Ishikawa (cell line): ENCODE data around the gene PODXL2.

Source experiments
- CEBPB ChIP-seq: IDR thresholded peaks from 2 replicates; pipeline ENCODE4 v1.6.1; 2012
- CREB1 ChIP-seq: IDR thresholded peaks from 2 replicates; pipeline ENCODE4 v1.6.1; 2012; ENCODE audit warnings: low read depth
- EGR1 ChIP-seq: IDR thresholded peaks from 2 replicates; pipeline ENCODE4 v1.6.1; 2012
- EP300 ChIP-seq: IDR thresholded peaks from 2 replicates; pipeline ENCODE4 v1.6.1; 2012; ENCODE audit warnings: borderline replicate concordance
- FOXM1 ChIP-seq: IDR thresholded peaks from 2 replicates; pipeline ENCODE4 v1.6.1; 2012; ENCODE audit warnings: low read depth, borderline replicate concordance
- NFIC ChIP-seq: IDR thresholded peaks from 2 replicates; pipeline ENCODE4 v1.6.1; 2012
- RAD21 ChIP-seq: IDR thresholded peaks from 2 replicates; pipeline ENCODE4 v1.6.1; 2012; ENCODE audit warnings: low read depth
- TAF1 ChIP-seq: IDR thresholded peaks from 2 replicates; pipeline ENCODE4 v1.6.1; 2012; ENCODE audit warnings: low read depth, mild to moderate bottlenecking
- TCF12 ChIP-seq: IDR thresholded peaks from 2 replicates; pipeline ENCODE4 v1.6.1; 2012; ENCODE audit warnings: low read depth
- TEAD4 ChIP-seq: IDR thresholded peaks from 2 replicates; pipeline ENCODE4 v1.6.1; 2012
- YY1 ChIP-seq: IDR thresholded peaks from 2 replicates; pipeline ENCODE4 v1.6.1; 2012; ENCODE audit warnings: low read depth
- ZBTB7A ChIP-seq: IDR thresholded peaks from 2 replicates; pipeline ENCODE4 v1.6.1; 2012; ENCODE audit warnings: low read depth
- TF ChIP-seq, protein P1 (sequence below): IDR thresholded peaks from 2 replicates; pipeline ENCODE4 v1.6.1; 2012; ENCODE audit warnings: low read depth, mild to moderate bottlenecking
- TF ChIP-seq, protein P2 (sequence below): IDR thresholded peaks from 2 replicates; pipeline ENCODE4 v1.6.1; 2012
- TF ChIP-seq, protein P3 (sequence below): IDR thresholded peaks from 2 replicates; pipeline ENCODE4 v1.6.1; 2012

PODXL2 gene

DNA sequence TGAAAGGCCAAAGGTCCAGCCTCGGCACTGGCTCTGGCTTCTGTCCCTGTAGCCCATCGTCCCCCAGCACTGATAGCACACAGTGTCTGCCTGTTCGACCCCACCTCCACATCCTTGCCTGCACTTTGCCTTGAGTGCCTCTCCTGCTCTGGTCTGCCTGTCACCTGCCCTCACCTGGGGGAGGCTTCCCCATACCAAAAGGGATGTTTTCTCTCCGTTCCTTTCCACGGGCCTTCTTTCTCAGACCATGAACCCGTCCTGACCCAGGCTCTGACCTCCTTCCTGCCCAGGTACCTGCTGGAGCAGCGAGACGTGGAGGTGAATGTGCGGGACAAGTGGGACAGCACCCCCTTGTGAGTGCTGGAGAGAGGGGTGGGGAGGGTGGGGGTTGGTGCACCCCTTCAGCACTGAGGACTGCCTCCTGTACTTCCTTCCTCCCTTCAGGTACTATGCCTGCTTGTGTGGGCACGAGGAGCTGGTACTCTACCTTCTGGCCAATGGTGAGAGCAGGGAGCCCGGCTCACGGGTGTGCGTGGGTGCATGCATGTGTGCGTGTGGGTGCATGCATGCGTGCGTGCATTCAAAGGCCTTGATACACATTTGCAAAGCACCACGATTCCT lies 45.2 kb downstream of the PODXL2 start:
- TF ChIP-seq, protein P1, sequence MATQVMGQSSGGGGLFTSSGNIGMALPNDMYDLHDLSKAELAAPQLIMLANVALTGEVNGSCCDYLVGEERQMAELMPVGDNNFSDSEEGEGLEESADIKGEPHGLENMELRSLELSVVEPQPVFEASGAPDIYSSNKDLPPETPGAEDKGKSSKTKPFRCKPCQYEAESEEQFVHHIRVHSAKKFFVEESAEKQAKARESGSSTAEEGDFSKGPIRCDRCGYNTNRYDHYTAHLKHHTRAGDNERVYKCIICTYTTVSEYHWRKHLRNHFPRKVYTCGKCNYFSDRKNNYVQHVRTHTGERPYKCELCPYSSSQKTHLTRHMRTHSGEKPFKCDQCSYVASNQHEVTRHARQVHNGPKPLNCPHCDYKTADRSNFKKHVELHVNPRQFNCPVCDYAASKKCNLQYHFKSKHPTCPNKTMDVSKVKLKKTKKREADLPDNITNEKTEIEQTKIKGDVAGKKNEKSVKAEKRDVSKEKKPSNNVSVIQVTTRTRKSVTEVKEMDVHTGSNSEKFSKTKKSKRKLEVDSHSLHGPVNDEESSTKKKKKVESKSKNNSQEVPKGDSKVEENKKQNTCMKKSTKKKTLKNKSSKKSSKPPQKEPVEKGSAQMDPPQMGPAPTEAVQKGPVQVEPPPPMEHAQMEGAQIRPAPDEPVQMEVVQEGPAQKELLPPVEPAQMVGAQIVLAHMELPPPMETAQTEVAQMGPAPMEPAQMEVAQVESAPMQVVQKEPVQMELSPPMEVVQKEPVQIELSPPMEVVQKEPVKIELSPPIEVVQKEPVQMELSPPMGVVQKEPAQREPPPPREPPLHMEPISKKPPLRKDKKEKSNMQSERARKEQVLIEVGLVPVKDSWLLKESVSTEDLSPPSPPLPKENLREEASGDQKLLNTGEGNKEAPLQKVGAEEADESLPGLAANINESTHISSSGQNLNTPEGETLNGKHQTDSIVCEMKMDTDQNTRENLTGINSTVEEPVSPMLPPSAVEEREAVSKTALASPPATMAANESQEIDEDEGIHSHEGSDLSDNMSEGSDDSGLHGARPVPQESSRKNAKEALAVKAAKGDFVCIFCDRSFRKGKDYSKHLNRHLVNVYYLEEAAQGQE, result no peak
- TF ChIP-seq, protein P2, sequence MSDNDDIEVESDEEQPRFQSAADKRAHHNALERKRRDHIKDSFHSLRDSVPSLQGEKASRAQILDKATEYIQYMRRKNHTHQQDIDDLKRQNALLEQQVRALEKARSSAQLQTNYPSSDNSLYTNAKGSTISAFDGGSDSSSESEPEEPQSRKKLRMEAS, result no peak
- TF ChIP-seq ZBTB7A (no peak), CREB1 (no peak), NFIC (no peak), RAD21 (no peak), TAF1 (no peak), TEAD4 (no peak)

DNA sequence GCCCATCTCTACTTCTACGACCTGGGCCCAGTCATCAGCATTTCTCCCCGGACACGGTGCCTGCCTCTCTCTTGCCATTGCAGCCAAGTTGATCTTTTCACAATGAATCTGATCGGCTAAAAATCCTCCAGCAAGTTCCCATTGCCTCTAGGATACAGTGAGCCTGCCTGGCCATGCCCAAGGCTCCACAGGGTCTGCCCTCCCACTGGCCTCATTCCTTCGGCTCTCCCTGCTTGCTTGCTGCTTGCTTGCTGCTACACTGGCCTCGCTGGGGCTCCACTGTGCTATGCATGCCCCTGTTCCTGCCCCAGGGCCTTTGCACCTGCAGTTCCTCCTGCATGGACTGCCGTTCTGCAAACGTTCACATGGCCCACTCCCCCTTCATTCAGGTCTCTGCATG lies 45.8 kb downstream of the PODXL2 start:
- TF ChIP-seq EP300 (no peak), EGR1 (no peak), TAF1 (no peak), ZBTB7A (no peak), FOXM1 (no peak)

DNA sequence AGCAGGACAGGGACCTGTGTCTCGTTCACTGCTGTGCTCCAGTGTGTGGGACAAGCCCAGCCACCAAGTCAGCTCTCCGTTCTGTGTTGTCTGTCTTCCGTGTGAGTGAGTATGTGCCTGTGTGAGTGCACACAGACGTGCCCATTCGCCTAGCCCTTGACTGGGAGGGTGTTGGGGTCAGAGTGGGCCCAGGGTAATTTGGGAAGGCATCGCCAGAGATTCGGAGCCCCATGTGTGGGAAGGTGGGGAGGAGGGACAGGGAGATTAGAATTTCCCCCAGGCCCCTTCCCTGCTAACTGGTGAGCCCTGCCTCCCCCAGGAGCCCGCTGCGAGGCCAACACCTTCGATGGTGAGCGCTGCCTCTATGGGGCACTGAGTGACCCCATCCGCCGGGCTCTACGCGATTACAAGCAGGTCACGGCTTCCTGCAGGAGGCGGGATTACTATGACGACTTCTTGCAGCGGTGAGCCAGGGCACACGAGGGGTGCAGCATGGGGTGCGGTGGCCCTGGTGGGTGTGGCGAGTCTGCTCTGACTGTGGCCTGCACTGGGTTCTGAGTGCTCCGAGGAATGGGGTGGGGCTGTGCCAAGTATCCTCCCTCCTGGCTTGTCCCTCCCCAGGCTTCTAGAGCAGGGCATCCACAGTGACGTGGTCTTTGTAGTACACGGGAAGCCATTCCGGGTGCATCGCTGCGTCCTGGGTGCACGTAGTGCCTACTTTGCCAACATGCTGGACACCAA lies 46.8 kb downstream of the PODXL2 start:
- TF ChIP-seq YY1 (no peak), TAF1 (no peak), FOXM1 (no peak), NFIC (no peak), CREB1 (no peak), EGR1 (no peak), TCF12 (no peak), CEBPB (no peak), EP300 (no peak), RAD21 (no peak), ZBTB7A (no peak)
- TF ChIP-seq, protein P3, sequence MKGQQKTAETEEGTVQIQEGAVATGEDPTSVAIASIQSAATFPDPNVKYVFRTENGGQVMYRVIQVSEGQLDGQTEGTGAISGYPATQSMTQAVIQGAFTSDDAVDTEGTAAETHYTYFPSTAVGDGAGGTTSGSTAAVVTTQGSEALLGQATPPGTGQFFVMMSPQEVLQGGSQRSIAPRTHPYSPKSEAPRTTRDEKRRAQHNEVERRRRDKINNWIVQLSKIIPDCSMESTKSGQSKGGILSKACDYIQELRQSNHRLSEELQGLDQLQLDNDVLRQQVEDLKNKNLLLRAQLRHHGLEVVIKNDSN, result no peak
- TF ChIP-seq, protein P2, result no peak
- TF ChIP-seq, protein P1, result no peak

DNA sequence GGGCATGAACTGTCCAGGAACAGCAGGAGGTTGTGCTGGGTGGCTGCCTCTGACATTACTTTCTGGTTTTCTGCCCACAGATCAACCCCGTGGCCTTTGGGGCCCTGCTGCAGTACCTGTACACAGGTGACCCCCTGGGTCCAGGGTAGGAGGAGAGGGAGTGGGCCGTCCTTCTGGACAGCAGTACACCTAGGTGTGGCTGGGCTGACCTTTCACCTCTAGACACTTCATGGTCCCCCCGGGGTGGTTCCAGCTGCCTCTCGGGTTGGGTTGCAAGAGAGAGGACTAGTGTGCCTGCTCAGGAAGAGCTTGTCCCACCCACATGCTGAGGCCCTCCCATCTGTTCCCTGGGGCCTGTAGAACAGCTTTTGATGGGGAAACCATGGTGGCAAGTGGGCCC lies 47.5 kb downstream of the PODXL2 start:
- TF ChIP-seq, protein P3, result no peak
- TF ChIP-seq EP300 (no peak), CREB1 (no peak), RAD21 (no peak), CEBPB (no peak)

DNA sequence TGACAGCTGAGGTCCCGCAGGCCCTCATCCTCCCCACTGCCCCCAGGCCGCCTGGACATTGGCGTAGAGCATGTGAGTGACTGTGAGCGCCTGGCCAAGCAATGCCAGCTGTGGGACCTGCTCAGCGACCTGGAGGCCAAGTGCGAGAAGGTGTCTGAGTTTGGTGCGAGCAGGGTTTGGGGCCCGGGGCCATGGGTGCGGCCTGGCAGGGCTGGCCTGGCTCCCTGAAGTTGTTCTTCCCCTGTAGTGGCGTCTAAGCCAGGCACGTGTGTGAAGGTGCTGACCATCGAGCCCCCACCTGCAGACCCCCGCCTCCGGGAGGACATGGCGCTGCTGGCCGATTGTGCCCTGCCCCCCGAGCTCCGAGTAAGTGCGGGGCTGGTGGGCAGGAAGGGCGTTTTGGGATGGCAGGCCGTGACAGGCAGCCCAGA lies 48.0 kb downstream of the PODXL2 start:
- no peak for TF ChIP-seq CREB1
- TF ChIP-seq YY1, result no peak
- TF ChIP-seq EP300, result no peak
- TF ChIP-seq EGR1, result no peak
- TF ChIP-seq, protein P2, result no peak
- TF ChIP-seq, protein P3, result no peak
- TF ChIP-seq, protein P1, result no peak
- no peak for TF ChIP-seq TCF12
- no peak for TF ChIP-seq NFIC
- TF ChIP-seq TEAD4, result no peak
- no peak for TF ChIP-seq CEBPB
- TF ChIP-seq RAD21, result no peak
- no peak for TF ChIP-seq ZBTB7A
